SK-N-SH (cell line): ENCODE measurements around the gene TCF12.

Experiments
- GABPA ChIP-seq: IDR thresholded peaks from 2 replicates; pipeline ENCODE4 v1.4.0; 2012; ENCODE audit warnings: low read depth, mild to moderate bottlenecking
- GATA2 ChIP-seq: sonication (generic); formaldehyde crosslinking; IDR thresholded peaks from 2 replicates; pipeline ENCODE4 v1.5.0; 2020; ENCODE audit warnings: mild to moderate bottlenecking, missing genetic modification reagents
- YY1 ChIP-seq: IDR thresholded peaks from 2 replicates; pipeline ENCODE4 v1.4.0; 2012; ENCODE audit warnings: low read depth, mild to moderate bottlenecking
- TF ChIP-seq, protein P1 (sequence below): fragments of 200-600 bp; sonication (generic); IDR thresholded peaks from 2 replicates; pipeline ENCODE4 v1.6.1; 2017; ENCODE audit warnings: antibody characterized with exemption, mild to moderate bottlenecking, moderate library complexity

DNA sequence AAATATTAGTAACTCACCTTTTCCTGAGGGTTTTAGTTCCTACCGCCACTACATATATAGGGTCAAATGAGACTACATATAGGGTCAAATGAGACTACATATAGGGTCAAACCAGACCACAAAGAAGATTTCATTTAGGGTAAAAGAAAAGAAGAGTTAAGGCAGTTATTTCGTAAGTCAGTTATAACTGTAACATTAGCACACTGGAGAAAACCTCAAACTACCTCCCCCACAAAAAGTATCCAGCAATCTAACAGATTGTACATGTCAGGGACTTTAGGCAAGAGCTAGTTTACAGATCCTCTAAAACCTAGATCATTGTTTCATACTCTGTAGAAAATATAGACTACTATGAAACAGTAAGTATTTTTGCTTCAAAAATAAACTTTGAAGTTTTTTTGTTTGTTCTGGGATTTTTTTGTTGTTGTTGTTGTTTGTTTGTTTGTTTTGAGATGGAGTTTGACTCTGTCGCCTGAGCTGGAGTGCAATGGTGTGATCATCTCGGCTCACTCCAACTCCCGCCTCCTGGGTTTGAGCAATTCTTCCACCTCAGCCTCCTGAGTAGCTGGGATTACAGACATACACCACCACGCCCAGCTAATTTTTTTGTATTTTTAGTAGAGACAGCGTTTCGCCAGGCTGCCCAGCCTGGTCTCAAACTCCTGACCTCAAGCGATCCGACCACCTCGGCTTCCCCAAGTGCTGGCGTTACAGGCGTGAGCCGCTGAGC lies 365.5 kb downstream of the TCF12 start:
- TF ChIP-seq, protein P1, sequence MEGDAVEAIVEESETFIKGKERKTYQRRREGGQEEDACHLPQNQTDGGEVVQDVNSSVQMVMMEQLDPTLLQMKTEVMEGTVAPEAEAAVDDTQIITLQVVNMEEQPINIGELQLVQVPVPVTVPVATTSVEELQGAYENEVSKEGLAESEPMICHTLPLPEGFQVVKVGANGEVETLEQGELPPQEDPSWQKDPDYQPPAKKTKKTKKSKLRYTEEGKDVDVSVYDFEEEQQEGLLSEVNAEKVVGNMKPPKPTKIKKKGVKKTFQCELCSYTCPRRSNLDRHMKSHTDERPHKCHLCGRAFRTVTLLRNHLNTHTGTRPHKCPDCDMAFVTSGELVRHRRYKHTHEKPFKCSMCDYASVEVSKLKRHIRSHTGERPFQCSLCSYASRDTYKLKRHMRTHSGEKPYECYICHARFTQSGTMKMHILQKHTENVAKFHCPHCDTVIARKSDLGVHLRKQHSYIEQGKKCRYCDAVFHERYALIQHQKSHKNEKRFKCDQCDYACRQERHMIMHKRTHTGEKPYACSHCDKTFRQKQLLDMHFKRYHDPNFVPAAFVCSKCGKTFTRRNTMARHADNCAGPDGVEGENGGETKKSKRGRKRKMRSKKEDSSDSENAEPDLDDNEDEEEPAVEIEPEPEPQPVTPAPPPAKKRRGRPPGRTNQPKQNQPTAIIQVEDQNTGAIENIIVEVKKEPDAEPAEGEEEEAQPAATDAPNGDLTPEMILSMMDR: no peak
- TF ChIP-seq GATA2: no peak
- TF ChIP-seq YY1: no peak
- no peak for TF ChIP-seq GABPA
